Stimulated activated CD8-positive, alpha-beta memory T cell treated with anti-CD3 and anti-CD28 coated beads, Interleukin-15, amount 100 ng/mL, for 48 hours (primary cell): ENCODE measurements around the gene CNTN5.

Experiments used
- DNase-seq, 2 donors: peaks; one replicate each; pipeline ENCODE4 v3.0.0-alpha.2; 2020; ENCODE audit warnings: low read depth in 2 of 2

The CNTN5 gene

GRCh38 chr11:99509863-99510262 is 489.1 kb downstream of the CNTN5 start:
- no peak for DNase-seq

GRCh38 chr11:99513368-99513767 is 492.6 kb downstream of the CNTN5 start:
- no peak for DNase-seq

- no peak for DNase-seq
Observed at GRCh38 chr11:99519095-99519494, 498.3 kb downstream of the CNTN5 start.

DNA sequence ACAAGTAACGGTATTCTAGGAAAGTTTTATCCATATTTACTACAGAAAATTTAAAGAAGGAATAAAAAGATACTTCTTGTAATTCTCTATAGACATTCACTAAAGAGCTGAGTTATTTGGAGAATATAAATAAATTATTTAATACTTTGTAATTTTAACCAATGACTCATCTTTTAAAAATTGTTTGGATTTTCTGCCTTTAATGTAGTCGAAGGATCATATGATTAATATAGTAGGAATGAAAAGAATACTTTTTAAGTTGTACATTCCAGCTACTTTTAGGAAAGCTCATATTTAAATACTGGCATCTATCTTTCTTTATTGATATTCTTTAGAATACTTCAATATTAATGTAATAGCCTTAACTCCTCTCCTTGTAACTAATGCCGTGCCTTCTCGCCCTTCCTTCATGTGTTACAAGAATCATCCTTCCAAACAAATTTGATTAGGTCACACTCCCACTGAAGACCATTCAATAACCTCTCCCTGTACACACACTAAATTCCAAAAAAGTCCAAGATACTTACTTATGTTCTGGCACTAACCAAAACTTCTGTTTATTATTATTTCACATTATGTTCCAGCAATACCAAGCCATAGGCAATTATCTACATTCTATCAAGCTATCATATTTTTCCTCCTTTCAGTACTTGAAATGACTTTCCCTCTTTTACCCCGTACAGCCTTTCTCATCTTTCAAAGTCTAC is 501.9 kb downstream of the CNTN5 start:
- no peak for DNase-seq

- no peak for DNase-seq
Observed at GRCh38 chr11:99531468-99531867, 510.7 kb downstream of the CNTN5 start.

DNA sequence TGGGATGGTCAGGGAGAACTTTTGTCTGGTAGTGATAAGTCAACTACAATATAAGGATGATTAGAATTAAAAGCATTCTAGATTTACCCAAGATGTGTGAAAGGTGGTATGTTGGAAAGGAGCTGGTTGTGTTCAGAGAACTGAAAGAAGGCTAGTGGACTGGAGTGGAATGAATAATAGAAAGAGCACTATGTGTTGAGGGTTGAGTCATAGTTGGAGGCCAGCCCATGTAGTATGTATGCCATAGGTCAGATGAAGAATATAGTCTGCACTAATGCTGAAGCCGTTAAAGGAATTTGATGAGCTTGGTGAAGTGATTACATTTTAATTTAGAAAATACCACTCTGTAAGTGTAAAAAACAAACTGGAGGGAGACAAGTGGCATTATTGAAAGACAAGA is 514.1 kb downstream of the CNTN5 start:
- no peak for DNase-seq

DNA sequence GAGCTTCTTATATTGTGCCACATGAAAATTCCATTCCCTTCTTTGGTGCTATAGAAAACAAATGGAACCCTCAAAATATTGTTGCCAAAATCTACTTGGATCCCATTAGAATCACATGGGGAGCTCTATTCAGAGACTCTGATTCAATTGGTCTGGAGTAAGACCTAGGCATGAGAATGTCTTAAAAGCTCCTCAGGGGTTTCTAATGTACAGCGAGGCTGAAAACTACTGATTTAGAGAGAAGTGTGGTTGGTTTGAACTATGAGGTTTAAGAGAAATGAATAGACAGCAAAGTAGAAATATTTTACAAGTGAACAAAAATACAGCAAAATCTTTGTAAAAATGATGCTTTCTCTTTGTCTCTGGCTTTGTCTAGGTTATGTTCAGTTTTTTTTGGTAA is 514.7 kb downstream of the CNTN5 start:
- no peak for DNase-seq

GRCh38 chr11:99535819-99536218 is 515.1 kb downstream of the CNTN5 start:
- DNase-seq: no peak

DNA sequence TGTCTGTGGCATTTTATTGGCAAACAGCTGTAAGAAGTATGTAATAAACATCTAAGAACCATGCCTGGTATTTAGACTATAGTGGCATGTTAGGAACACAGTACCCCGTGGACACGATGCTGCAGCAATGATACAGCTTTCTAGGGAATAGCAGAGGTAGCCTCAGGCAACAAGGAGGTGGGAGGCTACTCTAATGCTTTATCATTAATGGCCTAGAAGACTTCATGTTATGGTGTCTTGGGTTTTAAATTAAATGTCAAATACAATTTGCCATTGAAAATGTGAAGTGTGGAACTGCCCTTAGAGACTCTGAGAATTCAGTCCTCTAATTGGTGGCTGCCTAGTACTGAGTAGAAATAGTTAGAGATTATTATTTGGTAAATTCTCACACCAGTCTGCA is 516.9 kb downstream of the CNTN5 start:
- DNase-seq: no peak

DNA sequence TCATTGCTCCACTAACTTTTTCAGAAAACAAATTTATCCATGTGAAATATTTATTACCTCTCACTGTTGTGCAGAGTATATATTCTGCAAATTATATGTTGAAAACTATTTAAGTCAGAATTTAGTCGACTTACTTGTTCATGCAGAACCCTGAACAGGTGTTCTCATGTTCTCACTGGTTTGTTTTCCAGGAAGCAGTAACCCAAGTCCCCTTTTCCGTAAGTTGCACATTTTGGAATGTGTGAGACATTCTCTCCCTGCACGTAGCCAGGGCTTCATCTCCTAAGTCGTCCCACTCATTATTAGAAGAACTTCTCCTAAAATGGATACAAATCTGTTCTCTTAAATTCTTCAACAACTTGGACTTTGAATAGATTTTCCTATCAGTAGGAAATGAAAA is 524.9 kb downstream of the CNTN5 start:
- no peak for DNase-seq

DNA sequence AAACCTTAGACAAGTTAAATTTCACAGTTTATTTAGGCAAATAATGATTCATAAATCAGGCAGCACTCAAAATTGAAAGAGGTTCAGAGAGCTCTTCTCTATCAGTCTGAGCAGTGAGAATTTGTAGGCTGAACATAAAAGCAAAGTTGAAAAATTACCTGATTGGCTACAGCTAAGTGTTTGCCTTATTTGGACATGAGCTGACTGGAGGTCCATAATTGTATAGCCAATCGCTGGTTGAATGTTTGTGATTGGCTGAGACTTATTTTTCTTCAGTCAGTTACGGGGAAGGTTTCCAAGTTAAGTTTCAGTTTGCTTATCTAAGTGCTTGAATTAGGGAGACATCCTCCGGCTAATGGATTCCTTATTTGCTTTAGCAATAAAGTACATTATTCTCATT is 527.5 kb downstream of the CNTN5 start:
- DNase-seq: no peak

DNA sequence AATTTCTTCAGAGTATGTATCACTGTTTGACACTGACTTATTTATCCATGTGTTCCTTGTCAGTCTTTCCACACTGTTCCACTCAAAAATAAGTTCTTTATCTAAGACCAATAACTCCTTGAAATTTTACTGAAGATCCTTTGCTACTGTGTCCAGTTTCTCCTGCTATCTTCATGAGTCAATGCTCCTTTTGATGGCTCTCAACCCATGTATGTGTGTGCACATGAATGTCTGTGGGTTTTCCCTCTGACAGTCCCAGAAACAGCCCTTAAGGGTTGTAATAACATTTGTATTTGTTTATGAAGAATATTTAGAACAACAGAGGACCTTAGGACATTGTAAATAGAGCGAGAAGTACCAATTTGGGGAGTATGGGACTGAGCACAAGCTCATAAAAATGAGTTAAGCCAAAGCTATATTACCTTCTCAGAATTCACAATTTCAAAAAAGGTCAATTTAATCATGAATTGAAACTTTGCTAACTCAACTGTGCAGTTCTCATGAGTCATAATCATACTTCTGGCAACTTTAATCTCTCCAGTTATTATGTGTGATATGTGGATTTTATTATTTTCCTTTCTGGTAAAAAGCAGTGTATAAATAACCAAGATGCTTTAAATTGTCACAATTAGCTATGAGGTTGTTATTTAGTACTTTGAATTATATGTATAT is 533.6 kb downstream of the CNTN5 start:
- DNase-seq: no peak

DNA sequence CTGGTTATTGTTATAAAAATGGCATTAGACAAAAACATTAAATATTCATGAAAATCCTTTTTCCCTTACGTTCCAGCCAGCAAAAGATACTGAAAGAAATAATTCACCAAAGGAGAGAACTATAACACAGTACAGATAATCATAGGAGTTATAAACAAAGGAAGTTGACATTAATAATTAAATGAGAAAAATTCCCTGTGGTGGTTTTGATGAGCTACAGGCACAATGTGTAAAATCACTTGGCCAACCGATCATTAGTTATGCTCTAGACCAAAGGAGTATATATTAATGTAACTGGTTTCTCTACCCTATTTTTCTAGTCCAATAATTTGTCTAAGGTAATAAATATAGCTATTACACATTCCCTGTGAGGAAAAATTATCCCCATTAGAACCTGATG is 534.7 kb downstream of the CNTN5 start:
- DNase-seq: no peak

GRCh38 chr11:99565333-99565732 is 544.6 kb downstream of the CNTN5 start:
- no peak for DNase-seq

GRCh38 chr11:99567334-99567956 is 546.7 kb downstream of the CNTN5 start:
- no peak for DNase-seq

DNA sequence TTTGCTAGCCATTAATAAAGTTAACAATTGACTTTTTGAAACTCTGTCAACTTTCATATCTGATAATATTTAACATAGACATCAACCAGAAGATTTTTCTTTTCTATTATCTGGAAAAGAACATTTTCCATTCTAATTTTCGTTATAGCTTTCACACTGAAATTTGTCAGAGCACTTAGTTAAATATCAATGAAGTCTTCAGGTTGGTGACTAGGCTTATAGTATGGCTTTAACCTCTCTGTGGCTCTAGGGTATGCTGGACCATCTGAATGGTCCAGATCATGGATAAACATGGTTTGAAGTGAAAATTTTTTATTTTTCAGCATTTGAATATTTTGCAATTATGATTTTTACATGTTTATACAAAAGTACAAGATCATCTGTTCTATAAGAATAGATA is 548.1 kb downstream of the CNTN5 start:
- DNase-seq: no peak

DNA sequence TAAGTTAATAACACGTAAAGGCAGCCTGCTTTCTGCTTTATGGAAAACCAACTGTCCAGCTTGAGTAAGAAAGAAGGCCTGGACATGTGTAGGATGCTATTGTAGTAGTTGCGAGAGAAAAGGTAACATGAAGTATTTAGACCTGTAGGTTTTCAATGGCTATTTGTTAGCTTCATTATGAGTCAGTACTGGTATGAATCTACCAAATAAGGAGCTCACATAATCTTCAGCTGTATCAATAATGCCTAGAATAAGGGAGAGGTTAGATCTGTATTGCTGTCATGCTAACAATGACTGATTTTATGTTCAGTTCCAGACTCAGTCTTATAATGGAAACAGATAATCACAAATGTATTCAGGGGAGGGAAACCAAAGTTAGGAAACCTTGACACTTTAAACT is 550.3 kb downstream of the CNTN5 start:
- no peak for DNase-seq

DNA sequence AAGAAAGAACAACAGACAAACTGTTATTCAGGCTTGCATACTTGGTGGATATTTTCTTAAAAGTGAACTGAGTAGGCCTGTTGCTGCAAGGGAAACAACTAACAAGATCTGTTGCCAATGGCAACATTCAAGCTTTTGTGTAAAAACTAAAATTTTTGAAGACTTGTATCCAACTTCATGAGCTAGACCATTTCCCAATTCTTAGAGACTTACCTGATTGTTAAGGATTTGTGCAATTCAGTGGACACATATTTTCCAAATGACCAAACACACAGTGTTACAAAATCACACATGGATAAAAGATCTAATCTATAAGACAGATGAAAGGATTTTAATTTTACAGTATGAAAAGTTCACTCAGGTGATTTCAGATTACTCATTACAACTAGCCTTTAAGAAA is 564.1 kb downstream of the CNTN5 start:
- DNase-seq: no peak

GRCh38 chr11:99585606-99586005 is 564.9 kb downstream of the CNTN5 start:
- no peak for DNase-seq

DNA sequence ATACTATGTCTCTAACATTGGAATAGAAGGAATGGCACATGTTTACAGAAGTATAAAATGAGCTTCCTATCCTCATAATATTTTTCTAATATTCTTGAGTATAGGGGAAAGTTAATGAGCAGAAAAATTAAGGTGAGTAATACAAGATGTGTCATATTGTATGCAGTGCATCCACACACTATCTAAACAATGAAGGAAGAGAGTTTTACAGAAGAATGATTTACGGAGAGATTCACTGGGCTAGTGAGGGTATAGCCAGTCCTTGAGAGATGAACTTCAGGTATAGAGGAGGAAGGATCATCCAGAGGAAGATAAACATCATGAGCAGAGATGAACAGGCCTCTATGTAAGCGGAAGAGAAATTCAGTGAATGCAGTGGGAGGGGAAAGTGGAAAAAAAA is 569.0 kb downstream of the CNTN5 start:
- no peak for DNase-seq

DNA sequence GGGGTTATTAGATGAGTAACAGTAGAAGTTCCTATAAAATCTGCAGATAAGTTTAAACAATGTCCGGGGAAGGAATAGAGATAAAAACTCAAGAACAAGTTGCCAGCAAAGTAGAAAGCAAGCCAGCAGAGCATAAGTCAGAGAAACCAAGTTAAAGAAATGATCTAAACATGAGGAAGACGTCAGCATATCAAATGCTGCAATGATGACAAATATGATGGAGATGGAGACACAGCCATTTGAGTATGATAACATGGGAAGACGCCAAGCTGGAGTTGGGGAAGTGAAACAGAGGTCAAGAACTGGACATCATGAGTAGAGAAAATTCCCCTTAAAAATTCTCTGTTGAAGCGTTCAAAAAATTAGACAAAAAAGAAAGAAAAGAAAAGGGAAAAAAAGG is 571.5 kb downstream of the CNTN5 start:
- DNase-seq: no peak

- DNase-seq: no peak
Observed at GRCh38 chr11:99593197-99593596, 572.4 kb downstream of the CNTN5 start.

DNA sequence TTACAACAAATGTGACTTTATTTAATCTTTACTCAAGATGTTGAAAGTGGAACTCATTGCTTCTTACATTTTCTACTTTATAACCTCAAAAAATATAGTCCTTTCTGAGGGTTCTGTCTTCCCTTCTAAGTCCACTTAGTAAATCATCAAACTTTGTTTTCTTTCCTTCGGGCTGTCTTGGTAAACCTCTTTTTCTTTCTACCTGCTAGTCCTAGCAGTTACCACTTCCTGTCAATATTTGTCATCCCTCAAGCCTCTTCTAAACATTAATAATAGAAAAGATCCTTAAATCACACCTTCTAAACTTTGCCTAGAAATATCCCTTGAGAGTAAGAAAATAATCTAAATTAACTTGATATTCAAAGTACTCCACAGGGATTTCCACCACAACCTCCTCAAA is 580.4 kb downstream of the CNTN5 start:
- DNase-seq: no peak
